GM12878 (cell line): ENCODE results near the gene C1orf52. TPM values are rescaled to one million over a fixed set of nuclear protein-coding genes. Genes with fewer than 3 reads are reported as not detected.

Experiments used
- ATAC-seq: fragments of 200-7000 bp; cut with Tn5 transposase; 3 replicates; pipeline ENCODE4 v1.9.1; 2020; ENCODE audit warnings: mild to moderate bottlenecking, moderate library complexity
- BruUV-seq: library from RNA; stranded (reverse); fragments of 400-500 nt; replicated peaks from 2 replicates; lab custom pipeline; 2021; lab: Mats Ljungman, UMichigan
- CTCF ChIA-PET: fragments of 300-600 bp; sonication (Branson Sonifier 250); formaldehyde crosslinking; extraction: SDS; loops from one replicate; lab custom pipeline; 2021; ENCODE audit warnings: inconsistent platforms; lab: Yijun Ruan, JAX
- POLR2A ChIA-PET: fragments of 350-600 bp; formaldehyde crosslinking; extraction: SDS; loops from one replicate; lab custom pipeline; 2021; ENCODE audit warnings: inconsistent platforms; lab: Charles Lee
- RAD21 ChIA-PET: fragments of 300-600 bp; sonication (Branson Sonifier 250); formaldehyde crosslinking; loops from one replicate; lab custom pipeline; 2023; ENCODE audit warnings: antibody characterized with exemption; ENCODE audit not compliant: unreplicated experiment; lab: Charles Lee
- SMC1A ChIA-PET: fragments of 300-600 bp; sonication (Branson Sonifier 250); formaldehyde crosslinking; loops from one replicate; lab custom pipeline; 2023; ENCODE audit not compliant: unreplicated experiment, uncharacterized antibody; lab: Charles Lee
- DNase-seq: peaks from one replicate; pipeline ENCODE4 v3.0.0-alpha.2; 2011; ENCODE audit warnings: low read depth, low spot score
- FAIRE-seq: peaks from 3 replicates; lab custom pipeline; 2011; peaks lifted over from hg19 to GRCh38; lab: Jason Lieb, UNC
- H2AFZ ChIP-seq: 2 replicates; pipeline ENCODE4 v1.6.0; 2011; ENCODE audit warnings: low read depth, low read length, control low read depth; ENCODE audit not compliant: control insufficient read depth
- H3K27ac ChIP-seq: 2 replicates; pipeline ENCODE4 v1.5.1; 2011; ENCODE audit warnings: control low read depth; ENCODE audit not compliant: control insufficient read depth, insufficient read depth
- H3K27me3 ChIP-seq, 2 experiments: replicated peaks in 1 of 2; 2 replicates each; pipeline versions ENCODE4 v1.6.0 to v1.6.1; 2011; ENCODE audit warnings: low read length in 1 of 2; ENCODE audit not compliant: control insufficient read depth in 2 of 2, insufficient read depth in 2 of 2
- H3K36me3 ChIP-seq, 2 experiments: 2 replicates each; pipeline ENCODE4 v1.5.1; 2011; ENCODE audit warnings: low read length in 1 of 2; ENCODE audit not compliant: control insufficient read depth in 2 of 2, insufficient read depth in 2 of 2
- H3K4me1 ChIP-seq: 2 replicates; pipeline ENCODE4 v1.6.1; 2011; ENCODE audit warnings: mild to moderate bottlenecking, low read length, moderate library complexity, mixed read lengths; ENCODE audit not compliant: control insufficient read depth, insufficient read depth
- H3K4me2 ChIP-seq: 2 replicates; pipeline ENCODE4 v1.6.0; 2011; ENCODE audit warnings: control low read depth; ENCODE audit not compliant: control insufficient read depth, insufficient read depth
- H3K4me3 ChIP-seq: fragments of 200-600 bp; sonication (generic); 2 replicates; pipeline ENCODE4 v1.5.1; 2016
- H3K79me2 ChIP-seq: 2 replicates; pipeline ENCODE4 v1.6.0; 2011; ENCODE audit warnings: low read length; ENCODE audit not compliant: control insufficient read depth, insufficient read depth
- H3K9ac ChIP-seq: 2 replicates; pipeline ENCODE4 v1.8.0; 2011; ENCODE audit warnings: low read length, control low read depth, mixed read lengths; ENCODE audit not compliant: control insufficient read depth, insufficient read depth
- H3K9me3 ChIP-seq: replicated peaks from 3 replicates; pipeline ENCODE4 v1.5.1; 2011; ENCODE audit warnings: mild to moderate bottlenecking, low read length; ENCODE audit not compliant: control insufficient read depth, insufficient read depth
- H4K20me1 ChIP-seq: 2 replicates; pipeline ENCODE4 v1.6.0; 2011; ENCODE audit not compliant: control insufficient read depth, insufficient read depth
- E2F4 ChIP-seq: IDR thresholded peaks from 2 replicates; pipeline ENCODE4 v1.6.1; 2012; ENCODE audit warnings: low read depth, low read length, improper control_type of control experiment
- ELK1 ChIP-seq: IDR thresholded peaks from 2 replicates; pipeline ENCODE4 v1.6.1; 2012; ENCODE audit warnings: low read depth, low read length, improper control_type of control experiment
- EZH2 ChIP-seq: IDR thresholded peaks from 2 replicates; pipeline ENCODE4 v1.6.1; 2012; ENCODE audit warnings: low read depth, mild to moderate bottlenecking, control low read depth, inconsistent platforms, low read length, borderline replicate concordance; ENCODE audit not compliant: control insufficient read depth
- HDAC2 ChIP-seq: fragments of 200-600 bp; sonication (generic); IDR thresholded peaks from 2 replicates; pipeline ENCODE4 v1.6.1; 2017
- KDM1A ChIP-seq: fragments of 200-600 bp; sonication (generic); IDR thresholded peaks from 2 replicates; pipeline ENCODE4 v1.6.1; 2016; ENCODE audit warnings: borderline replicate concordance
- KLF5 ChIP-seq: fragments of 450-650 bp; IDR thresholded peaks from 2 replicates; pipeline ENCODE4 v1.6.1; 2014; ENCODE audit warnings: mild to moderate bottlenecking; ENCODE audit not compliant: partially characterized antibody
- MEF2B ChIP-seq: fragments of 450-650 bp; IDR thresholded peaks from 2 replicates; pipeline ENCODE4 v1.6.1; 2018; ENCODE audit warnings: mild to moderate bottlenecking, moderate library complexity; ENCODE audit not compliant: partially characterized antibody, poor library complexity, severe bottlenecking
- NR2F1 ChIP-seq: fragments of 450-650 bp; conservative IDR thresholded peaks from 2 replicates; pipeline ENCODE4 v1.6.1; 2017; ENCODE audit warnings: mild to moderate bottlenecking
- NRF1 ChIP-seq: conservative IDR thresholded peaks from 2 replicates; pipeline ENCODE4 v1.6.1; 2011; ENCODE audit warnings: mild to moderate bottlenecking, low read depth, low read length, improper control_type of control experiment
- PAX8 ChIP-seq: fragments of 450-650 bp; IDR thresholded peaks from 2 replicates; pipeline ENCODE4 v1.6.1; 2017; ENCODE audit warnings: mild to moderate bottlenecking, moderate library complexity
- RAD51 ChIP-seq: fragments of 450-650 bp; IDR thresholded peaks from 2 replicates; pipeline ENCODE4 v1.6.1; 2016; ENCODE audit warnings: moderate library complexity, mild to moderate bottlenecking, inconsistent platforms
- RB1 ChIP-seq: fragments of 450-650 bp; formaldehyde crosslinking; IDR thresholded peaks from 2 replicates; pipeline ENCODE4 v1.6.1; 2017; ENCODE audit warnings: mild to moderate bottlenecking, borderline replicate concordance
- RBBP5 ChIP-seq: fragments of 200-600 bp; sonication (generic); conservative IDR thresholded peaks from 2 replicates; pipeline ENCODE4 v1.6.1; 2016
- SIX5 ChIP-seq: IDR thresholded peaks from 2 replicates; pipeline ENCODE4 v1.6.1; 2011; ENCODE audit warnings: mild to moderate bottlenecking, low read depth, low read length, moderate library complexity; ENCODE audit not compliant: severe bottlenecking
- TCF3 ChIP-seq: IDR thresholded peaks from 2 replicates; pipeline ENCODE4 v1.6.1; 2012; ENCODE audit warnings: low read depth, mild to moderate bottlenecking, low read length, borderline replicate concordance; ENCODE audit not compliant: insufficient read depth
- ZNF24 ChIP-seq: fragments of 450-650 bp; IDR thresholded peaks from 2 replicates; pipeline ENCODE4 v1.6.1; 2017; ENCODE audit warnings: antibody characterized with exemption, mild to moderate bottlenecking
- ZNF622 ChIP-seq: fragments of 450-650 bp; IDR thresholded peaks from 2 replicates; pipeline ENCODE4 v1.6.1; 2017; ENCODE audit warnings: mild to moderate bottlenecking, inconsistent platforms
- WGBS: methylation state at CpG from one replicate; pipeline ENCODE4 v1.1.6; 2016; ENCODE audit warnings: low lambda C conversion rate; ENCODE audit not compliant: insufficient replicate concordance, insufficient coverage; ENCODE audit errors: missing lambda C conversion rate; 5-methylcytosine and 5-hydroxymethylcytosine counted together
- in situ Hi-C: fragments of 300-500 bp; cut with MboI; formaldehyde crosslinking; loops from 9 replicates; pipeline ENCODE4 v1.14.3; 2018; ENCODE audit warnings: mixed read lengths
- intact Hi-C: fragments of 100-400 bp; cut with micrococcal nuclease; formaldehyde crosslinking; loops from one replicate; pipeline ENCODE4 v1.14.2; 2022; ENCODE audit not compliant: unreplicated experiment
- polyA plus RNA-seq, 11 experiments: library from polyadenylated mRNA; depleted of rRNA in 4 of 11; unstranded in 6 of 11; stranded (reverse) in 5 of 11; fragments of >200 nt; fragmentation: Nextera tagmentation in 4 of 11; fragmentation: Illumina TruSeq in 1 of 11; extraction: Ambion mirVana in 4 of 11; extraction: Trizol in 1 of 11; gene quantifications; 1 replicate in 1 of 11; 2 replicates in 10 of 11; pipeline versions ENCODE4 v1.2.1 to v1.2.3, GENCODE V29; 2011 to 2016; ENCODE audit warnings: inconsistent platforms in 2 of 11, missing spikeins in 2 of 11, low read depth in 1 of 11
- total RNA-seq, 4 experiments: library from RNA; depleted of rRNA in 3 of 4; stranded (reverse); fragments of >200 nt in 3 of 4; fragmentation: Illumina TruSeq in 1 of 4; extraction: Trizol in 1 of 4; gene quantifications; 2 replicates each; pipeline versions ENCODE4 v1.2.1 to v1.2.3, GENCODE V29; 2013 to 2021

Gene C1orf52
- total and polyA plus RNA-seq, 10 of the 15 experiments (the other 5 are each of a cell fraction or from before 2014, with no cell fraction given), result 9.4 to 39.5 (median 17.6) TPM

- TF ChIP-seq NR2F1 (no peak), TCF3 (no peak), EZH2 (no peak), RB1 (no peak), E2F4 (no peak), NRF1 (no peak)
Measured at GRCh38 chr1:85307987-85308832, 48.7 kb upstream of the C1orf52 start (continued).

DNA sequence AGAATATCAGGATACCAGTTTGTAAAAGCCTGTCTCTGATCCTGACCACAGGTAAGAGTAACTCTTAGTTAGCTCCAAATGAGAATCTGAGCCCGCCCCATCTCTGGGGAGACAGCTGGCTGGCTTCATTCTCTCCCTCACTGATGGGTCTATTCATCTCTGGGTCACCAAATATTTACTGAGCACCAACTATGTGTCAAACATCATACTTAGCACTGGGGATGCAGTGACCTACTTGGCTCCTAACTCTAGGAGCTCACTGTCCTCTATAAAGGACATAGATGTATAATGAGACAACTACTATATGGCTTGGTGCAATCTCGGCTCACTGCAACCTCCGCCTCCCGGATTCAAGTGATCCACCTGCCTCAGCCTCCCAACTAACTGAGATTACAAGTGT, 46.8 kb upstream of the C1orf52 start:
- in situ Hi-C loops, result loop anchor here (10.0 to 25.0 kb wide), 2 partner anchors 389 to 706 kb away; no protein-coding TSS in a partner anchor
- H3K9me3 ChIP-seq, result no peaks in the 10 kb centered on the region
- peaks cover 0 to 4% of the 10 kb centered on the region in 2 experiments; a peak in 3 of 4 replicates for H3K27me3 ChIP-seq
- ChIA-PET CTCF (no interaction called here), SMC1A (no interaction called here), POLR2A (no interaction called here), RAD21 (no interaction called here)
- H3K79me2 ChIP-seq, result no peaks in the 10 kb centered on the region
- 82% methylated on average over 4 of the region's 4 CpGs for whole genome bisulfite sequencing
- H3K4me3 ChIP-seq, result no peak overlapping the region
- no peak overlapping the region for H3K9ac ChIP-seq
- ATAC-seq (no peak), FAIRE-seq (no peak), DNase-seq (no peak)
- H3K4me2 ChIP-seq, result no peak overlapping the region
- no peak overlapping the region for H3K27ac ChIP-seq
- no peaks in the 10 kb centered on the region for H4K20me1 ChIP-seq
- no TSS peak for BruUV-seq
- no peaks in the 10 kb centered on the region for H3K36me3 ChIP-seq
- H3K4me1 ChIP-seq, result peaks cover 5% of the 10 kb centered on the region
- TF ChIP-seq HDAC2 (no peak), NR2F1 (no peak), RBBP5 (no peak), SIX5 (no peak), PAX8 (no peak), RAD51 (no peak), KDM1A (no peak), ZNF622 (no peak), ELK1 (no peak), ZNF24 (no peak), MEF2B (no peak), KLF5 (no peak)
- TF ChIP-seq, all 136 proteins: peak for 0
- no peak overlapping the region for H2AFZ ChIP-seq
- intact Hi-C loops, result loop anchor here (5.0 to 10.0 kb wide), 2 partner anchors 271 to 389 kb away; no protein-coding TSS in a partner anchor
